Stimulated activated CD8-positive, alpha-beta memory T cell treated with anti-CD3 and anti-CD28 coated beads, Interleukin-4, amount 100 ng/mL, for 48 hours (primary cell): ENCODE results near the gene ATG4B.

Experiments
- DNase-seq: peaks from one replicate; pipeline ENCODE4 v3.0.0-alpha.2; 2020

The ATG4B gene

GRCh38 chr2:241695651-241696050 lies 58.2 kb downstream of the ATG4B start:
- no peak for DNase-seq

DNA sequence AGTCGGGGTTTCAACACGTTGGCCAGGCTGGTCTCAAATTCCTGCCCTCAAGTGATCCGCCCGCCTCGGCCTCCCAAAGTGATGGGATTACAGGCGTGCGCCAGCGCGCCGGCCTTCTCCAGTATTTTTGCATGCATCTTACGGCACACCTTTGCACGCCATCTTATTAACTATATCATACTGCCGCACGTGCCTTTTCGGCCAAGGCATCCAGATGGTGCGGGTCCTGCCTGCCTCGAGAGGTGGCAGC lies 63.6 kb downstream of the ATG4B start:
- DNase-seq = no peak

- peak; percentile 99 for DNase-seq
These were observed 64.1 kb downstream of the ATG4B start, which contains the start of gene ING5 for GRCh38 chr2:241701399-241702154. TSS of gene ING5 (plus strand) at chr2:241702039. CDS start at chr2:241702066, 27 bp downstream.

- peak; percentile 91 for DNase-seq
These were observed 64.9 kb downstream of the ATG4B start for GRCh38 chr2:241702155-241703031.

- DNase-seq = no peak
These were observed 65.6 kb downstream of the ATG4B start for GRCh38 chr2:241703032-241703604.

DNA sequence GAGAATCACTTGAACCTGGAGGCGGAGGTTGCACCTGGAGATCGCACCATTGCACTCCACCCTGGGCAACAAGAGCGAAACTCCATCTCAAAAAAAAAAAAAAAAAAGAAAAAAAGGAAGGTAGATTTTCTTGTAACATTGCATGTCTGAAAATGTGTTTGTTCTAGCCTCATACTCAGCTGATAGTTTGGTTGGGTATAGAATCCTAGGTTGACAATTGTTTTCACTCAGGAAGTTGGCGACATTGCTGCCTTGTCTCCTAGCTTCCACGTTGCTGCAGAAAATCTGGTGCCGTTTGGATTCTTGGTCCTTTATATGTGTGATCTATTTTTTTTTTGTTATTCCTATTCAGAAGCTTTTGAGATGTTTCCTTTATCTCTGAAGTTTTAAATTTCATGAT lies 69.0 kb downstream of the ATG4B start:
- DNase-seq = no peak

DNA sequence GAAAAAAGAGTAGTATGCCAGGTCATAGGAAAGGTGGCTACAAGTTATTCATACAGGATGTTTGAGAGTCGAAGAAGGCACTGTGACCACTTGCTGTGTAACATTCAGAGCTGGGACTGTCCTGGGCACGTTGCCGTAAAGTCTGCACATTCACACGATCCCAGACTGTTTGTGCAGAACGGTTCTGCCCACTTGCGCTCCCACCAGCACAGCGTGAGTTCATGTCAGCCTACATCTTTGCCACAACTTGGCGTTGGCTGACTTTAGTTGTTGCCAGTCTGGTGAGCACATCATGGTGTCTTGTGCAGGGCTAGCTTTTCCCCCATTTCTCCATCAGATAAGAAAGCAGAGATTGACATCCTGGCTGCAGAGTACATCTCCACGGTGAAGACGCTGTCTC lies 71.4 kb downstream of the ATG4B start:
- DNase-seq = no peak

DNA sequence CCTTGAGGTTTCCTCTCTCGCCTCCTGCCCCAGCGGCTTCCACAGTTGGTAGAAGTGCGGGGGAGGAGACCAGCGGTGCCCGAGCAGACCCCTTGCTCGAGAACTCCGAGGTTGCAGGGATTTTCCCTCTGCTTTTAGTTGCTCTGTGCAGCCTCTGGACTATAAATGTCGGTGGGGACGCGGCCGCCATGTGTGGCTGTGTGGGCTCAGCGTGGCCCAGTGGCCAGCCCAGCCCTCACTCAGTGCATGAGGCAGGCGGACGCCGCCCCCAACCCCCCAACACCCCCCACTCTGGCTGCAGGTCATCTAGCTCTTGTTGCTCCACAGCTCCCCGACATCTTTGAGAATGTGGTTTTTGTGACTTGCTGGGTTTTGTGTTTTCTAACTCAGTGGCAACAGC lies 81.6 kb downstream of the ATG4B start:
- DNase-seq = no peak

DNA sequence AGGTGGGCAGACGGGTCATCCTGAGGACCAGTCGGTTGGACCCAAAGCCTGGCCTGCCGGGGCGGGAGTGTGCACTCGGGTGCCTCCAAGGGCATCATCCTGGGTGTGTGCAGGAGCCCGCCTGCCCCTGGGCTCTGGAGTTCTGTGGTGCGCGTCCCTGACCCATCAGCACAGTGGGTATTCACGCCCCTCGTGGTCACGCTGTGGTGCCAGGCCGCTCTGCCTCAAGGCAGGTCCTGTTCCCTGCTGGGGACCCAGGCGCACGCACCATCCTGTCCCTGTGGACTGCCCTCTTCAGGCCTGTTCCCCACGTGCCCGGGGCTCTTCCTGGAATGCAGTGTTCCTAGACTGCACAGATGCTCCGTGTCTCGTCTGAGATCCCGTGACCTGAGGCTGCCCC lies 82.6 kb downstream of the ATG4B start:
- no peak for DNase-seq

DNA sequence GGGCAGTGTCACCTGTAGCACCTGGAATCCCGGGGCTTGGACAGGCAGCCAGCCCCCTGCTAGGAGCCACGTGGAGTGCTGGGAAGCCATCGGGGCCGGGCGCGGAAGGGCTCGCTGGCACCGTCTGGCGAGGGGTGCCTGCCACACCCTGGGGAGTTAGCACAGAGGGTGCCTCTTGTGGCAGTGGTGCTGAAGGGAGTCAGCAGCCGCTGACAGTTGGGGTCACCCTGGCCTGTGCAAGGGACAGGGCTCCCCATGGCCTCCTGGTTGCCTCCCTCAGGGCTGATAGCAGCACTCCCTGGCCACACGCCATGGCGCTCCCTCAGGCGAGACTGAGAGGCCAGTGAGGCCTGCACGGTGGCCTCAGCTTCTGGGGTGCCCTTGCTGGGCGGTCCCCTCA lies 83.1 kb downstream of the ATG4B start:
- DNase-seq = no peak

GRCh38 chr2:241721852-241722251 lies 84.4 kb downstream of the ATG4B start:
- DNase-seq = no peak

DNA sequence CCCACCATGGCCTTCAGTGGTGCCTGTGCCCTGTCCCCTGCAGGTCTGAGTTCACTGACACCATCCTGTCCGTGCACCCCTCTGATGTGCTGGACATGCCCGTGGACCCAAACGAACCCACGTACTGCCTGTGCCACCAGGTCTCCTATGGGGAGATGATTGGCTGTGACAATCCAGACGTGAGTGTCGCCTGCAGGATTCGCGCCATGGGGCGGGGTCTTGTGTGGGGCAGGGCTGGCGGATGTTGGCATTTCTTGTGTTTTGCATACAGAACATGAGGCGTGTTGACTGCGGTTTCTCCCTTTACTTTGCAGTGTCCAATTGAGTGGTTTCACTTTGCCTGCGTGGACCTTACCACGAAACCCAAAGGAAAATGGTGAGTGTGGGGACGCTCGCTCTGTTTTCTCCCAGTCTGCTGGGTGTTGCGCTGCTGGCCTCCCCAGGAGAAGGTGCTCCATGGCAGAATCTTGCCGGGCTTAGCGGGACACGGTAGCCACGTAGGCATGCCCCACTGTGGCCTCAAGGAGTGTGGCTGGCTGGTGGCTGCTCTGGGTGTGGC lies 85.5 kb downstream of the ATG4B start:
- no peak for DNase-seq
